K562 (cell line): ENCODE results near the gene HIPK2. TPM values are rescaled to one million over a fixed set of nuclear protein-coding genes. Genes with fewer than 3 reads are reported as not detected.

Experiments
- ADNP ChIP-seq: fragments of 200-800 bp; sonication (Bioruptor generic); IDR thresholded peaks from 2 replicates; pipeline ENCODE4 v1.6.1; 2016; ENCODE audit warnings: missing genetic modification characterization, missing compliant biosample characterization
- ARID1B ChIP-seq: fragments of 450-650 bp; IDR thresholded peaks from 2 replicates; pipeline ENCODE4 v1.6.1; 2016; ENCODE audit warnings: antibody characterized with exemption, mild to moderate bottlenecking, inconsistent platforms
- CBFA2T3 ChIP-seq: fragments of 450-650 bp; IDR thresholded peaks from 2 replicates; pipeline ENCODE4 v1.6.1; 2017
- CEBPG ChIP-seq, 3 experiments: fragments of 200-800 bp in 1 of 3; sonication (Bioruptor generic) in 1 of 3; sonication (generic) in 1 of 3; formaldehyde crosslinking in 1 of 3; IDR thresholded peaks in 2 of 3; conservative IDR thresholded peaks in 1 of 3; 2 replicates each; pipeline versions ENCODE4 v1.6.1 to v1.8.0; 2016 to 2022; ENCODE audit warnings: missing compliant biosample characterization in 2 of 3, missing genetic modification characterization in 2 of 3, mild to moderate bottlenecking in 1 of 3, missing genetic modification reagents in 1 of 3
- EP300 ChIP-seq: IDR thresholded peaks from 2 replicates; pipeline ENCODE4 v1.6.1; 2012; ENCODE audit warnings: low read length, improper control_type of control experiment
- EP400 ChIP-seq: fragments of 450-650 bp; IDR thresholded peaks from 2 replicates; pipeline ENCODE4 v1.6.1; 2017; ENCODE audit warnings: antibody characterized with exemption, mild to moderate bottlenecking, moderate library complexity
- FOXM1 ChIP-seq, 2 experiments: fragments of 450-650 bp in 1 of 2; sonication (generic) in 1 of 2; formaldehyde crosslinking in 1 of 2; IDR thresholded peaks; 2 replicates each; pipeline versions ENCODE4 v1.6.1 to v1.9.0; 2017 to 2022; ENCODE audit warnings: low read depth in 2 of 2, mild to moderate bottlenecking in 2 of 2, missing genetic modification reagents in 1 of 2, moderate library complexity in 1 of 2
- GATA2 ChIP-seq: sonication (generic); formaldehyde crosslinking; IDR thresholded peaks from 2 replicates; pipeline ENCODE4 v1.4.0; 2020; ENCODE audit warnings: mild to moderate bottlenecking, missing genetic modification reagents
- LCOR ChIP-seq: sonication (generic); formaldehyde crosslinking; IDR thresholded peaks from 2 replicates; pipeline ENCODE4 v1.8.0; 2022; ENCODE audit warnings: mild to moderate bottlenecking, missing genetic modification reagents
- MAFF ChIP-seq: IDR thresholded peaks from 2 replicates; pipeline ENCODE4 v1.6.1; 2012; ENCODE audit warnings: low read length, improper control_type of control experiment
- MNT ChIP-seq, 2 experiments: fragments of 450-650 bp; conservative IDR thresholded peaks; 2 replicates each; pipeline ENCODE4 v1.6.1; 2017; ENCODE audit warnings: mild to moderate bottlenecking in 2 of 2, moderate library complexity in 2 of 2
- PML ChIP-seq: IDR thresholded peaks from 2 replicates; pipeline ENCODE4 v1.6.1; 2012; ENCODE audit warnings: low read length, inconsistent platforms
- POLR2AphosphoS5 ChIP-seq: IDR thresholded peaks from 2 replicates; pipeline ENCODE4 v1.6.1; 2011; ENCODE audit warnings: mild to moderate bottlenecking, low read depth, low read length, moderate library complexity; ENCODE audit not compliant: control insufficient read depth, insufficient read depth
- PYGO2 ChIP-seq: fragments of 450-650 bp; IDR thresholded peaks from 2 replicates; pipeline ENCODE4 v1.6.1; 2016; ENCODE audit warnings: mild to moderate bottlenecking, missing genetic modification characterization, moderate library complexity, missing compliant biosample characterization
- SAFB ChIP-seq: fragments of 200-400 bp; formaldehyde crosslinking; IDR thresholded peaks from 2 replicates; pipeline ENCODE4 v1.6.1; 2017; ENCODE audit warnings: low read depth, low read length, borderline replicate concordance
- ZBTB1 ChIP-seq: sonication (generic); formaldehyde crosslinking; IDR thresholded peaks from 2 replicates; pipeline ENCODE4 v1.8.1; 2023; ENCODE audit warnings: missing genetic modification reagents, low read depth, mild to moderate bottlenecking, borderline replicate concordance
- ZKSCAN8 ChIP-seq: fragments of 200-800 bp; sonication (Bioruptor generic); IDR thresholded peaks from 2 replicates; pipeline ENCODE4 v1.6.1; 2016; ENCODE audit warnings: missing genetic modification characterization, missing compliant biosample characterization
- ZMIZ1 ChIP-seq, 2 experiments: fragments of 150-350 bp in 1 of 2; IDR thresholded peaks; 2 replicates each; pipeline ENCODE4 v1.6.1; 2012 to 2016; ENCODE audit warnings: low read depth in 2 of 2, low read length in 2 of 2, mild to moderate bottlenecking in 1 of 2, moderate library complexity in 1 of 2
- ZNF589 ChIP-seq: fragments of 200-800 bp; sonication (Bioruptor generic); IDR thresholded peaks from 2 replicates; pipeline ENCODE4 v1.6.1; 2016; ENCODE audit warnings: low read depth, missing genetic modification characterization, missing compliant biosample characterization
- polyA plus RNA-seq, 8 experiments: library from polyadenylated mRNA; depleted of rRNA in 4 of 8; stranded (reverse) in 5 of 8; unstranded in 3 of 8; fragments of >200 nt; fragmentation: Nextera tagmentation in 2 of 8; fragmentation: Illumina TruSeq in 1 of 8; extraction: Ambion mirVana in 2 of 8; extraction: Trizol in 1 of 8; gene quantifications; 2 replicates each; pipeline versions ENCODE4 v1.2.1 to v1.2.3, GENCODE V29; 2011 to 2014; ENCODE audit warnings: inconsistent platforms in 1 of 8, missing spikeins in 1 of 8
- total RNA-seq, 7 experiments: library from RNA; depleted of rRNA in 6 of 7; stranded (reverse); fragments of >200 nt in 6 of 7; fragmentation: Illumina TruSeq in 2 of 7; extraction: Trizol in 2 of 7; gene quantifications; 2 replicates each; pipeline versions ENCODE4 v1.2.1 to v1.2.3, GENCODE V29; 2011 to 2021; ENCODE audit warnings: low replicate concordance in 1 of 7
- TF ChIP-seq, protein P1 (sequence below), 2 experiments: fragments of 450-650 bp in 1 of 2; sonication (generic) in 1 of 2; formaldehyde crosslinking; conservative IDR thresholded peaks; 2 replicates each; pipeline versions ENCODE4 v1.4.0 to v1.8.1; 2020 to 2022; ENCODE audit warnings: mild to moderate bottlenecking in 1 of 2, missing genetic modification reagents in 1 of 2

Gene HIPK2
- total and polyA plus RNA-seq, 9 of the 15 experiments (the other 6 are each of a cell fraction or from before 2014, with no cell fraction given), result 0.69 to 19.8 (median 5.1) TPM

GRCh38 chr7:139630643-139631519 lies 146.9 kb downstream of the HIPK2 start (continued):
- peak; percentile 61; the same call in 1 of the 2 replicates for TF ChIP-seq ZBTB1 (CRISPR knock-in tag)
- TF ChIP-seq ZKSCAN8, result 0 out of 2 replicates have a peak, but pooled peaks have one; percentile 44
- TF ChIP-seq GATA2, result peak; percentile 66
- peak; percentile 84 for TF ChIP-seq CBFA2T3
- no peak for TF ChIP-seq PYGO2
- no peak for TF ChIP-seq SAFB
- no peak for TF ChIP-seq LCOR (CRISPR knock-in tag)
- TF ChIP-seq MAFF, result peak; percentile 21; the same call in 1 of the 2 replicates
- no peak for TF ChIP-seq CEBPG (CRISPR knock-in tag; IDR thresholded peaks at IDR 0.05)
- peak in 1 of 2 experiments; percentile 54; a peak in 1 of 4 replicates for TF ChIP-seq CEBPG (tag; conservative IDR thresholded peaks at IDR 0.05 in 1 of 2, IDR thresholded peaks at IDR 0.05 in 1 of 2)
- TF ChIP-seq ADNP (tag), result peak; percentile 26; the same call in 1 of the 2 replicates
- peak; percentile 72 for TF ChIP-seq ZNF589 (CRISPR knock-in tag)
- TF ChIP-seq EP300, result peak; percentile 66
- peak; percentile 27; the same call in 1 of the 2 replicates for TF ChIP-seq EP400
- peak; percentile 91 for TF ChIP-seq ARID1B
- peak; percentile 58 for TF ChIP-seq POLR2AphosphoS5
- 0 out of 4 replicates have a peak, but pooled peaks of 1 of the 2 experiments have one; percentile 49 for TF ChIP-seq ZMIZ1 (IDR thresholded peaks at IDR 0.05; ENCODE audit: low read depth in 2 of 2, low read length in 2 of 2)
- 0 out of 4 replicates have a peak, but pooled peaks of 1 of the 2 experiments have one; percentile 29 for TF ChIP-seq MNT (conservative IDR thresholded peaks at IDR 0.05)
- TF ChIP-seq, protein P1, sequence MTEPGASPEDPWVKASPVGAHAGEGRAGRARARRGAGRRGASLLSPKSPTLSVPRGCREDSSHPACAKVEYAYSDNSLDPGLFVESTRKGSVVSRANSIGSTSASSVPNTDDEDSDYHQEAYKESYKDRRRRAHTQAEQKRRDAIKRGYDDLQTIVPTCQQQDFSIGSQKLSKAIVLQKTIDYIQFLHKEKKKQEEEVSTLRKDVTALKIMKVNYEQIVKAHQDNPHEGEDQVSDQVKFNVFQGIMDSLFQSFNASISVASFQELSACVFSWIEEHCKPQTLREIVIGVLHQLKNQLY (CRISPR knock-in tag; conservative IDR thresholded peaks at IDR 0.05), result 0 out of 4 replicates have a peak, but pooled peaks of 1 of the 2 experiments have one; percentile 5
- TF ChIP-seq PML, result peak; percentile 59; the same call in 1 of the 2 replicates
- peak; percentile 39; the same call in 1 of the 2 replicates for TF ChIP-seq FOXM1 (IDR thresholded peaks at IDR 0.05; ENCODE audit: low read depth)
- TF ChIP-seq FOXM1 (CRISPR knock-in tag; IDR thresholded peaks at IDR 0.05; ENCODE audit: low read depth), result no peak
